Kasumi-1 (cell line): Measurements from ENCODE around the gene MYO1G.

ENCODE experiments used
- DNase-seq, 2 experiments: peaks; one replicate each; lab custom pipeline; 2025; lab: John Stamatoyannopoulos, UW

MYO1G gene

DNA sequence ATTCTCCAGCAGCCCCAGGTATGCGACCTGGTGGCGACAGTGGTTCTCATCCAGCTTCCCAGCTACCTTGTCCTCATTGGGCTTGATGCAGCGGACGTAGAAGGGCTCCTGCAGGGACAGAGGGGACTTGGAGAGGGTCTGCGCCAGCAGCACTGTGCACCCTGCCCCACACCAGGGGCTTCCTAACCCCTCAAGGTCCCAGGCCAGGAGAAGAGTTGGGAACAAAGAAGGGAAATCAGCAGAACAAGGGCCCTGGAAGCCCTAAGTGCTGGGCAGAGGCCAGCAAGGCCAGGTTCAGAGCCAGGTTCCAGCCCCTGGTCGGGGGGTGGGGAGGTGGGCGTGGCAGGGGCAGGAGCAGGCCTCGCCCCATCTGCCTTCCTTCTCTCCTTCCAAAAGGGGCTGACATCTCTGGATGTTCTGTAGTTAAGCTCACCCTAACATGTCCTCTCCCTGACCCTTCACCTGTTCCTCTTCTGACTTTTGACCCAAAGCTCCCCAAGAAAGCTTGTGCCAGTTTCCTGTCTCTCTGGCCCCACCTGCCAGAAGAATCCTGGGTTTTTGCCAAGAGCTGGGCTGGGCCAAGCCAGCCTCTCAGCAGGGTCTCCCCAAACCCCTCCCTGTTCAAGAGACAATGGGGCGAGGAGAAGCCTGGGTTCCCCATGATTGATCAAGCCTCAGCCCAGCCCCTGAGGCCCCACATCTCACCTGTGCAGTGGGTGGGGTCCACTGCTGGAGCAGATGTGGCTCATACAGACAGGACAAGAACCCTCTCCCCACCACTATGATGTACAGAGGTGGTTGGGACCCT, 11.9 kb downstream of the MYO1G start:
- no peak for DNase-seq

DNA sequence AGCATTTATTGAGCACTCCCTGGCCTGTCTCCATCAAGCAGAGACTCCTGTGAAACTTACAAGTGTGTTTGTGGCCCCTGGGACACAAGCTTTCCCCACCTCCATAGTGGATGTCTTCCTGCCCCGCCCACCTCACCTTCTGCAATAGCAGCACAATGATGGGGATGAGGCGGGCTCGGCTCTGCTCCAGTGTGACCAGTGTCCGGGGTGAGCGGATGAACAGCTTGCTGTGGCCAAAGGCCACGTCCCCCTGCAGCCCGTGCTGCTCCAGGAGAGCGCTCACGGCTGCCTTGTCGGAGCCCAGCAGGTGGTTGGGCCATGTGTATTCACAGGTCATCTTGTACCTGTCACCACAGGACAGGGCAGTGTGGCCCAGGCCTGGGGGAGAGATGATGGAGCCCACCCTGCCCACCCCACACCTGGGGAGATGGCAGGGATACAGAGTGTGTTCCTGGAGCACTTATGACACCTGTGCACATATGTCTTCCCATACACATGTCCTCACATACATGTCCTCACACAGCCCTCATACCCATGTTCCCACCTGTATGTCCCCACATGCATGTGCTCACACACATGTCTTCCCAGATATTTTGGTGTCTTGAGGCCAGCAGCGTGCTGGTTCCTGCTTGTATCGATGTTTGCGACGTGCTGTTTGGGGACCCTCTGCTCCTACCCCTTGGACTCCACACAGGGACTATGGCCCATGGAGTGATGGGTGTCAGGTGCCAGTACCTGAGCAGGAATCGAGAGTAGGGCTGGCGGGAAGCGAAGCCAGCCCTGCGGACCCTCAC, 12.7 kb downstream of the MYO1G start:
- DNase-seq, result no peak

DNA sequence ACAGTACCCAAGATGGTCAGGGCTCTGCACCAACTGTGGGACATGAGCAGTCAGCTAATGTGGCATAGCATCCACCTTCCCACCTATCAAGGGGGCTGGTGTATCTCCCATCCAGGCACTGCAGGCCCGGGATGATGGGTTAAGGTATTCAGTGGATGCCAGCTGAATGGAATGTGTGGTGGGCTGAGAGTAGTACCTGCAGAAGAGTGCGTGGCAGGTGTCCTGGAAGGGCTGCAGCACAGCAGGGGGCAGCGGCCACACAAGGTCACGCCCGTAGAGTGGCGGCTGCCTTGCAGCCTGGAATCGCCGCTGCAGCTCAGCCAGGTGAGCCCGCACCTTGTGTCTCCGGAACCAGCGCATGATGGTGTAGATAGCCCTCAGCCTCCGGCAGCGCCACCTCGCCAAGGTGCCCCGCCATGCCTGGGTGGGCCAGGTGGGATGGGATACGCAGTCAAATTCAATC, 13.3 kb downstream of the MYO1G start:
- no peak for DNase-seq

DNA sequence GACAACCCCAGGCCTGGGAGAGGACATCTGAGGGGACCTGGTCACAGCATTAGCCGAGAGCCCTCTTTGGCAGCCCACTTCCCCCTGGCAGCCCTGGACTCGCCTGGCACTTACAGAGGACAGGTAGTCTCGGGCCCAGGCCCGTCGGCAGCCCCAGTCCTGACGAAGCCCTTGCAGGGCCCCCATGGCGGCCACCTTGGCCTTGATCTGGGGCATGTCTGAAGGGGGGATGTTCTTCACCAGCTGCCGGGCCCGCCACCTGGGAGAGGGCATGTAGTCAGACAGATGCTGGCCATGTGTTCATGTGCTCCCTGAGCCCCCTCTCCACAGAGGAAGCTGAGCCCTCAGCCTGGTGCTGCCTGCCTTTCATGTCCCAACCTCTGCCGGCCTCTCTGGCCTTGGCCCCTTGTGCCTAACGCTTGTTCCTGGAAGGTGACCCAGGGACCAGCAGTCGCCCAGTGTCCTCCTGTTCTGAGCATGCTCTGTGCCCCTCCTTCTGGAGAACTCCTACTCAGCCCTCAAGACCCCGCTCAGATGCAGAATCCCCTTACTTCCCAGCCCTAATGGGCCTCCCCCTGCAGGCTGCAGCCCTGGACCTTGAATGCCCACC, 13.9 kb downstream of the MYO1G start:
- no peak for DNase-seq

DNA sequence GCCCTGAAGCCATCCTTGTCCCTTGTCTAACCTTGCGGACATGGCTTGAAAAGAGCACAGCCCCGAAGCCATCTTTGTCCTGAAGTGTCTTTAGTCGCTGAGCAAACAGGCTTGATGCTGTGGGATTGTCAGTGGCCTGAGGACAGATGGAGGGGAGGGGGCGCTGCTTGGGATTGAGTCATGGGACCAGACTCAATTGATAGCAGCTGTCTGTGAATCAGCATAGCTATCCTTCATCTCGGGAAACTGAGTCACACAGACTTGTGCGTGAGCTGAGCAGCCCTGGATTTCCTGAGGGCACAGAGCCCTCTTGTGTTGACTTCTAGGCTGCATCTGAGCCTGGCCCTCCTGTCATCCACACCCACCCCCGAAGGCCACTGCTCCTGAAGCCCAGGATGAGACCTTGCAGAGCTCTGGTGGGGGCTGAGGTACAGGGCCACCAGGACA, 14.4 kb downstream of the MYO1G start:
- DNase-seq, result peak; percentile 27 to 31

DNA sequence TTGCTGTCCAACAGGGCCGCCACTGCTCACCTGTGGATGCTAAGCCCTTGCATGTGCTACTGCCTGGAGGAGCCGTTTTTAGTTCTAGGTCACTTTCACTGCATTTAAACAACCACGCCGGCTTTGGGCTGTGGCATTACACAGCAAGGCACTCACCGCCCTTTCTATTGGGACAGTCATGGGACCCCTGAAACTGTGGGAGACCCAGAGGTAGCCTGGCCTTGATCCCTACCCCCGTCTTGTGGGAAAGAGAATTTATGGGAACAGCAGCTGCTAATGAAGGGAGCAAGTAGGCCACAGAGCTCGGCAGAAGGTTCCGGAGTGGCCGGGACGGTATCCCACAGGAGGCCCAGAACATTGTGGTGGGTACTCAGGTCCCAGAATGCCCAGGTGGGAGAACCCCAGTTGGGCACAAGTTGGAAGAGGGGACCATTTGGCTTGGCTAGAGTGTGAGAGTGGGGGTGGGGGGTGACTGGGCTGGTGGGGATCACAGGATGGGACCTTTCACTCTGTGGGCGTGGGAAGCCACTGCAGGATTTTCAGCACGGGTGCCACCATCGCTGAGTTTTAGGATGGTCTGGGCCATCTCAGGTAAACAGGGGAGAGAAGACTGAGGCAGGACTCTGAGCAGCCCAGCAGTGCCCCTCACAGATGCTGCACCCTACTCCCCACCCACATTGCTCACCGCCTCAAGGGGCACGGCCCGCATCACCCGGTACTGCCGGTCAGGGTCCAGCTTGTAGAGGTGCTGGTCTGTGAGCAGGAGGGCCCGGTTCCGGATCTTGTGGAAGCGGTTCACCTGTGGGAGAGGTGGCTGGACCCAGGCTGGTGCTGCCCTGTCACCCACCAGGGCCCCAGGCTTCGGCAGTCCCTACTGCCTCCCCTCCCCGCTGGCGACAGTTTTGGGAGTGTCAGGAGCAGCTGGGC, 15.2 kb downstream of the MYO1G start:
- DNase-seq, result no peak

DNA sequence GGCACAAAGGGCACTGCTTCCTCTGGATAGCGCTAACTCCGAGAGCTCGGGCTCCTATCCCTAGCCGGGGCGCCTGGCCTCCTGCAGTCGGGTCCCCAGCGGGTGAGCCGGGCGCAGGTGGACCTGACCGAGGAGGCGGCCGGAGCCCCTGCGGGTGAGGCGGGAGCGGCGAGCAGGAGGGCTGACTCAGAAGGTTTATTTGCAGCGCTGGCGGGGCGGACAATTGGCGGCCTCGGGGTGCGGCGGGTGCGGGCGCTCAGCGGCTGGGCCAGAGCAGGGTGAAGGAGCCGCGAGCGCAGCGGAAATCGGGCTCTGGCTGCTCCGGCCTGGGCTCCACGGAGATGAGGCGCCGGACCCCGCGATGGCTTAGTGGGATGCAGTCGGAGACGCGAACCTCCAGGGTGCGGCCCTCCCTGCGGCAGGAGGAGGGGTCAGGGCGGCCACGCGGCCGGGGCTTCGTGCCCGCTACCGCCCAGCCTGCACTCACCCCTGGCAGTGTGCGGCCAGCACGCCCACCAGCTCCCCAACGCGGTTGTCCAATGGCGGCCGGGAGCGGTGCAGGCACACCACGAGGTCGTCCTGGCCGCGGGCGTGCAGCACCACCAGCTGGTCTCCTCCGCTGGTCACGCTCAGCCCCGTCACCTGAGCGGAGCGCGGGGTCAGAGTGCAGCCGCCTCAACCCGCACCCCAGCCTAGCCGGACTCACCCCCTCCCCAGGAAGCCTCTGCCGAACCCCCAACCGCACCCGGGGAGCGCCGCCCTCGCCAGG, 16.1 kb downstream of the MYO1G start:
- no peak for DNase-seq

DNA sequence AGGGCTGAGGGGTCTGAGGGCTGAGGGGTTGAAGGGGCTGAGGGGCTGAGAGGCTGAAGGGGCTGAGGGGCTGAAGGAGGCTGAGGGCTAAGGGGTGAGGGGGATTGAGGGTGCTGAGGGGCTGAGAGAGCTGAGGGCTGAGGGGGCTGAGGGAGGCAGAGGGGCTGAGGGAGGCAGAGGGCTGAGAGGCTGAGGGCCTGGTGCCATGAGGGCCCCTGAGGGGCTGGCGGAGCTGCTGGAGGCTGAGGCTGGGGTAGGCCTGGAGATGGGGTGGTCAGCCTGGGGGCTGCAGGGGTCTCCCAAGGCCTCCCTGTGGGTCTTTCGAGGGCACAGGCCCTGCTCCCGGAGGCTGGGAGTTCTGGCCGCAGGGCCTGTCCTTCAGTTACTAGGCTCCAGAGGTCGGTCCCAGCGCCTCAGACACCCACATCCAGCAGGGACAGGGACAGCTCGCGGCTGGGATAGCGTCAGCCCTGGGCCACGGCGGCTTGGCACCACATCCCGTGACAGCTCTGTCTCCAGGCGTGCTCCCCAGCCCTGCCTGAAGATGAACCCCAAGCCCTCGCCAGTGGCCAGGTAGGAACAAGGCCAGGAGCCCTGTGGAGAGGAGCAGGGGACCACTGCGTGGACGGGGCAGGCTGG, 16.9 kb downstream of the MYO1G start:
- DNase-seq, result no peak

DNA sequence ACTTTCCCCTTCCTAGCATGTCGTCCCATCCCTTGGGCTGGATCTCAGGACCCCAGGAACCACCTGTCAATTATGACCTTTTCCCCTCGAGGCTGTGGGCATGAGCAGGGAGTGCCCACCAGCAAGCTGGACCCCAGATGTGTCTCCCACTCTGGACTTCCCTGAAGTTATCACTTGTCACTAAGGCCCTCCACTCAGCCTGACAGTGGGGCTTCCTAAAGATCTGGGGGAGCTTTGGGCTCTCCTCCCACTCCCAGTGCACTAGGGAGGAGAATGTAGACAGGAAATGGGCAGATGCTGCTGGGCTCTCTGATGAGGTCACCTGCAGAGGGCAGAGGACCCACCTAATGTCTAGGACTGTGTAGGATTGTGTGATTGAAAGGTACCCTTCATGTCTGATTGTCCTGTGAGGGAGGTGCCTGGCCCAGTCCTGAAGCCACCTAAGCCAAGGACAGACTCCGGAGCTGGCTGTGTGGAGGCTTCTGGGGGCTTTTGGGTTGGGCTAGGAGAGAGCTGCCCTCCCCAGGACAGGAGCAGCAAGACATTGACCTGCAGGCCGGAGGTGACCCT, 18.7 kb downstream of the MYO1G start:
- no peak for DNase-seq

DNA sequence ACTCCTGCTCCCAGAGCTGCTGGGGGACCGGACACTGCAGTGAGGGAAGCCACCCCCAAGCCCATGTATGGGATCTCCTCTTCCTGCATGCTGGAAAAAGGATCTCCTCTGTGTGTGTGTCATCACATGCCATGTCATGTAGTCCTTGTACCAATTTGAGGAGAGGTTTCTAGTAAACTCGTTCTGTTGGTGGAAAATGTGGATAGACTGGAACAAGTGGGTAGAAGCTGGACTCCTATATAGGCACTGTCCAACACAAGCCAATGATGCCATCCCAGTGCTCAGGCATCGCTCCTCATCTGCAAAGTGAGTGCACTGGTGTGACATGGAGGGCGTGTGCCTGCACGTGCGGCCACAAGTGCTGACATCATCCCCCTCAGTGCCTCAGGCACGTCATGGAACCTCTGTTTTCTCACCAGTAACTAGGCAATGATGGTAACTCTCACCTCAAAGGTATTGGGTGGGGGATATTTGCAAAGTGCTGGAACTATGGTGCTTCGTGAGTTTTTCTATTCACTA, 19.3 kb downstream of the MYO1G start:
- no peak for DNase-seq

DNA sequence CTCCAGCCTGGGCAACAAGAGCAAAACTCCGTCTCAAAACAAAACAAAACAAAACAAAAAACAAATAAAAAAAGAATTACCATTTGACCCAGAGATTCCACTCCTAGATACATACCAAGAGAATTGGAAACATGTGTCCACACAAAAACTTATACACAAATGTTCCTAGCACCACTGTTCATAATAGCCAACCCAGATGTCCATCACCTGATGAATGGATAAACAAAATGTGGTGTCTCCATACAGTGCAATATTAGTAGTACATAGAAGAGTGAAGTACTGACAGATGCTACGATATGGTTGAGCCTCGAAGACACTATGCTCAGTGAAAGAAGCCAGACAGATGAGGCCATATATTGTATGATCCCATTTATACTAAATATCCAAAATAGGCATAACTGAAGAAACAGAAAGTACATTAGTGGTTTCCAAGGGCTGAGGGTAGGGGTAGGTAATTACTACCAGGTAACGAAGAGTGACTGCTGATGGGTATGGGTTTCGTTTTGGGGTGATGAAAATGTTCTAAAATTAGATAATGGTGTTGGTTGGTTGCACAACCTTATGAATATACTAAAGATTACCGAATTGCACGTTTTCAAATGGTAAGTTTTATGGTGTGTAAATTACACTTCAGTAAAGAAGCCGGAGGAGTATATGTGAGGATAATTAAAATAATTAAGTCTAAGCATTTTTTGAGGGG, 20.0 kb downstream of the MYO1G start:
- no peak for DNase-seq

DNA sequence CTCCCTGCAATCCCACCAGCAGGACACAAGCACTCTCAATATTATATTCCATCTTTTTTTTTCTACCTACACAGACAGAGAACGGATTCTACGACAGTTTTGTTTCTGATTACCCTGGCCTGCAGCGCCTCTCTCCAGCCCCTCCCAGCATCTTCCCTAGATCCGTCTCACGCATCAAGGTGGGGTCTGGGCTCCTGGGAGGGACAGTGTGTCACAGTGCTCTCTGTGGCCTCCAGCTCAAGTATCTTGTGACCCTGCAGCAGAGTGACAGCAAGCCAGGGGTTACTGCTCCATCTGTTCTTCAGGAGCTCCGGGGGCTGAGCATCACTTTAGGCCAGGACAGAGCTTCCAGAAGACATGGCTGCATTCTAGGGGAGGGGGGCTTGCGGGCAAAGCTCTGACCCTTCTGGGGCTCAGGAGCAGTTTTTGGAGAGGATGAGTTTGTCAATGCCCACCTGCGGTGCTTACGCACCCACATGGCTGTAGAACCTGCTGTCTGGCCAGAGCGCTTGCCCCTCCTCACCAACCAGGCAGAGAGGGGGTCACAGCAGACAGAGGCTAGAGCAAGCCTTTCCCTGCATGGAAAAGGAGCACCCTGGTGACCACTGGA, 22.6 kb downstream of the MYO1G start:
- DNase-seq, result no peak

DNA sequence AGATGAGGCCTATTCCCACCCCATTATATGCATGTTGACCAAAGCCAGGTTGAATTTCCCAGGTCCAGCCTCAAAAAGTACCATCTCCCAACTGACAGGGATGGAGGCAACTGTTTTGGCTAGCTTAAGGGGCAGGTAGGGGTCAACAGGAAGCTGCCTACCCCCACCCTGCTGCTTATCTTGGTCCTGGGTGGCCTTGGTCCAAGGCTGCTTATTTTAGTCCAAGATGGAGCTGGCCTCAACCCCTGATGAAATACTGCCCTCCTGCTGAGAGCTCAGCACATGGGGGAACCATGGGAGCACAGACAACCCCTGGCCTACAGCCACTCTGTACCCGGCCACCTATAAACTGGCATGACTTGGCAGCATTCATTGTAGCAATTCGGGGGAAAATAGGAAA, 23.1 kb downstream of the MYO1G start:
- DNase-seq, result no peak

DNA sequence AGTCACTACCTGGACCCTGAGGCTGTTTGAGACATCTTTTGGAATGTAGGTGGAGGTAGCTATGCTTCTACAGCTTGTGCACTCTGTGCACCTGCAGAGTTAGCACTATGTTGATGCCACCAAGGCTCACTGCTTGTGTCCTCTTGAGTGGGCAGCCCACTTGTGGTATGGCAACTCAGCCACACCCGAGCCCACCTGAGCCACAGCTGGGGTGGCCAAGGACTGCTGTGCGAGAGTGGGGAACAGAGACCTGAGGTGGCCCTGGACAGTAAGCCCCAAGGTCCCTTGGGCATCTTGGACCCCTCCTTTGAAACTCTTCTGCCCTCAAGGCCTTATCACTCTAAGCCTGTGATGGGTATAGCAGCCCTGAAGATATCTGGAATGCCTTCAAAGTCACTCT, 25.7 kb downstream of the MYO1G start:
- DNase-seq, result no peak

DNA sequence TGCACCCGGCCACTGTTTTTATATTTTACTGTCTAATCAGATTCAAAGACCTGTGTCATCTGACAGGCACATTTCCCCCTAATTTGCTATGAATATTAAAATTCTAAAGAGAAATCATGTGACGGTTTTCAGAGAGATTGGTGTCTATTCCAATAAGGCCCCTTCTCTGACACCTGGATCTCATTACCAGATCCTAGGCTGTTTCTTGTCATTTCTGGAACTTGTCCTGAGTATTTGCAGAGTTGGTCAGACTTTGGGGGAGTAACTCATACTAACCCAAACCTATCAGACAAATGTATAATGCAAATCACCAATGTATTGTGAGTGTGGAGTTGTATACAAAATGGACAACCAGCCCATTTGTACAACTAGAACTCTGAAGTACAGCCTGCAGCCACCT, 29.5 kb downstream of the MYO1G start:
- DNase-seq, result no peak

DNA sequence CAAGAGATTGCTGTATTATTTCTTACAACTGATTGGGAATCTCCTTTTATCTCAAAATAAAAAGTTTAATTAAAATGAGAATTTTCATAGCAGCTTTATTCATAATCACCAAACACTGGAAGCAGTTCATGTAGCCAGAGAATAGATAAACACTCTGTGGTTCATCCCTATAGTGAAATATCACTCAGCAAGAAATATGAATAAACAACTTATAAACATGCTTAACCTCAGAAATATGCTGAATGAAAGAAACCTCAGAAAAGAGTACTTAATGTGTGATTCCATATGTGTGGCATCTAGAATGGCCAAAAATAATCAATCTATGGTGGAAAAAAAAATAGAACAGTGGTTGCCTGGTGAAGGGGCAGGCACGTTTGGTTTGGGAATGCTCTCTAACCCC, 33.3 kb downstream of the MYO1G start:
- no peak for DNase-seq

DNA sequence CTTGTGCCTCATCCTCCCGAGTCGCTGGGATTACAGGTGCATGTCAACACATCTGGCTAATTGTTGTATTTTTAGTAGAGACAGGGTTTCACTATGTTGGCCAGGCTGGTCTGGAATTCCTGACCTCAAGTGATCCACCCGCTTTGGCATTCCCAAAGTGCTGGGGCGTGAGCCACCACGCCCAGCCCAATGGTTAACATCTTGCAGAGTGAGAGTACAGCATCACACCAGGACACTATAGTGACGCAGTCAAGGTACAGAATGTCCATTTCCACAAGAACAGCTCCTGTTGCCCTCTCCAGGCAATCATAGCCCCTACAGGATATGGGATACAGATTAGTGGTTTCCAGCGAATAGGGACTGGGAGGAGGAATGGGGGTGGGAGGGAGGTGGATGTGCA, 34.0 kb downstream of the MYO1G start:
- no peak for DNase-seq

DNA sequence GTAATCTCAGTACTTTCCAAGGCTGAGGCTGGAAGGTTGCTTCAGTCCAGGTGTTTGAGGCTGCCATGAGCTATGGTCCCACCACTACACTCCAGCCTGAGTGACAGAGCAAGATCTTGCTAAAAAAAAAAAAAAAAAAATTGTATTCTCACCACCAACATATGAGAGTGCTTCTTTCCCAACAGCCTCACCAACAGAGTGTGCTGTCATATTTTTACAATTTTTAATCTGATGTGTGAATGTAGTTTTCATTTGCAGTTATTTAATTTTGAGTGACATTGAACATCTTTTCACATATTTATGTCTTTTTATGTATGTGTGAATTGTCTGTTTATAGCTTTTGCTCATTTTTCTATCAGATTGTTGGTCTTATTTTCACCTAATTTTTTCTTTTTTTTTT, 35.2 kb downstream of the MYO1G start:
- DNase-seq, result no peak

DNA sequence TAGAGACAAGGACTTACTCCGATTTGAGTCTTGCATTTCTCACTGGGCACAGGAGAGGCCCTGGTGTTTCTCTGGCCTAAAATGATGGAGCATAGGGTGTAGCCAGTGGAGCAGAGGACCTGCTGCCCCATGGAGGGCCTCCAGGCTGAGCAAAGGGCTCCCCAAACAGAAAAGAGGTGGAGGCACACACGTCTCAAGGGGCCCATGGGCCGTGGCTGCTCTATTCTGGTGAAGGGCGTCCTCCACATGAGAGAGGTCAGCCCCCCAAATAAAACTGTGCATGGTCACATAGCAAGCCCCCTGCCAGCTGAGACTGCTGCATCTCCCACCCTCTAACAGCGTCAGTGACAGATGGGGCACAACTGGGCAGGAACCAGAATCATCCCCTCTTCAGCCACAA, 41.4 kb downstream of the MYO1G start:
- DNase-seq, result no peak
